ENCODE data around the gene RIT2.

- no peak for TF ChIP-seq CTCF (IDR thresholded peaks at IDR 0.05; ENCODE audit: insufficient read depth, low read length)
- TF ChIP-seq, protein P1, sequence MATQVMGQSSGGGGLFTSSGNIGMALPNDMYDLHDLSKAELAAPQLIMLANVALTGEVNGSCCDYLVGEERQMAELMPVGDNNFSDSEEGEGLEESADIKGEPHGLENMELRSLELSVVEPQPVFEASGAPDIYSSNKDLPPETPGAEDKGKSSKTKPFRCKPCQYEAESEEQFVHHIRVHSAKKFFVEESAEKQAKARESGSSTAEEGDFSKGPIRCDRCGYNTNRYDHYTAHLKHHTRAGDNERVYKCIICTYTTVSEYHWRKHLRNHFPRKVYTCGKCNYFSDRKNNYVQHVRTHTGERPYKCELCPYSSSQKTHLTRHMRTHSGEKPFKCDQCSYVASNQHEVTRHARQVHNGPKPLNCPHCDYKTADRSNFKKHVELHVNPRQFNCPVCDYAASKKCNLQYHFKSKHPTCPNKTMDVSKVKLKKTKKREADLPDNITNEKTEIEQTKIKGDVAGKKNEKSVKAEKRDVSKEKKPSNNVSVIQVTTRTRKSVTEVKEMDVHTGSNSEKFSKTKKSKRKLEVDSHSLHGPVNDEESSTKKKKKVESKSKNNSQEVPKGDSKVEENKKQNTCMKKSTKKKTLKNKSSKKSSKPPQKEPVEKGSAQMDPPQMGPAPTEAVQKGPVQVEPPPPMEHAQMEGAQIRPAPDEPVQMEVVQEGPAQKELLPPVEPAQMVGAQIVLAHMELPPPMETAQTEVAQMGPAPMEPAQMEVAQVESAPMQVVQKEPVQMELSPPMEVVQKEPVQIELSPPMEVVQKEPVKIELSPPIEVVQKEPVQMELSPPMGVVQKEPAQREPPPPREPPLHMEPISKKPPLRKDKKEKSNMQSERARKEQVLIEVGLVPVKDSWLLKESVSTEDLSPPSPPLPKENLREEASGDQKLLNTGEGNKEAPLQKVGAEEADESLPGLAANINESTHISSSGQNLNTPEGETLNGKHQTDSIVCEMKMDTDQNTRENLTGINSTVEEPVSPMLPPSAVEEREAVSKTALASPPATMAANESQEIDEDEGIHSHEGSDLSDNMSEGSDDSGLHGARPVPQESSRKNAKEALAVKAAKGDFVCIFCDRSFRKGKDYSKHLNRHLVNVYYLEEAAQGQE (IDR thresholded peaks at IDR 0.05; ENCODE audit: insufficient replicate concordance, low read depth), result no peak
- no peak for TF ChIP-seq POLR2AphosphoS5 (IDR thresholded peaks at IDR 0.05; ENCODE audit: low read depth)
- no peak for TF ChIP-seq GABPA (IDR thresholded peaks at IDR 0.05; ENCODE audit: low read depth)
Measured at GRCh38 chr18:42850174-42851083, 265.1 kb downstream of the RIT2 start.

All from HL-60 (cell line).